D341Med (cell line): ENCODE data around the gene DNAJC1.

Source experiments
- DNase-seq: peaks from one replicate; pipeline ENCODE4 v3.0.0; 2012; ENCODE audit warnings: low spot score

DNAJC1 gene

DNA sequence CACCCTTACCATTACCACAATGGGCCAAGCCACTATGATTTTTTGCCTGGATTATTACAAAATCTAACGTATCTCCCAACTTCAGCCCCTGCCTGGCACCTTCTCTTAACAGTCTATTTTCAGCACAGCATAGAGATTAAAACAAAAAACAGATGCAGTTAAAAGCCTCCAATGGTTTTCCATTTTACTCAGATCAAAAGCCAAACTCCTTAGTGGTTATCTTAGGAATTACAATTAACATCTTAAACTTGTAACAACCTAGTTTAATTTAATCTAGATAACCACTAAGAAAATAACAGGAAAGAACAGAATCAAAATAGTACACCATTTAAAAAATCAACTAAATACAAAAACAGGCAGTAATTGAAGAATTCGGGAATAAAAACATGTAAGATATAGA is 43.5 kb downstream of the DNAJC1 start:
- DNase-seq, result no peak

GRCh38 chr10:21954690-21955089 is 48.8 kb downstream of the DNAJC1 start:
- no peak for DNase-seq

- DNase-seq, result no peak
These were observed 49.4 kb downstream of the DNAJC1 start for GRCh38 chr10:21954132-21954531.

DNA sequence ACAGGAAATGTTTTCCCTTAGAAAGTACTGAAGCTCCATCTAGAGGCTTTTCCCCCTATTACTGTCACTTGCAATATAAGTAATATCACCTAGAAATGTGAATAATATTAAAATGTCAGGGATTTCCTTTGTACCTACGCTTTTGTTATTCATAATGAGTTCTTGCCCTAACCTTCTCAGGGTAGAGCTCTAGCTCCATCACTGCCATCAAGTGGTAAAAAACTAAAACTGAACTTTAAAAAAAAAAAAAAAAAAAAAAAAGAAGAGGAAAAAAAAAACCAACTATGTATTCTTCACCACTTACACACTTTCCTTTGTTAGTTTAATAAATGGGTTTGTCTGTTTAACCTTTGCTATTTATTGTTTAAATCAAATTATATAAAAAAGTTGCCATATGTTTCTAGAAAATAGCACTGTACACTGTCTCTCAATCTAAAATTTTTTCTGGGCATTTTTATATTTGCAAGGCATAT is 49.9 kb downstream of the DNAJC1 start:
- DNase-seq, result peak; percentile 43

DNA sequence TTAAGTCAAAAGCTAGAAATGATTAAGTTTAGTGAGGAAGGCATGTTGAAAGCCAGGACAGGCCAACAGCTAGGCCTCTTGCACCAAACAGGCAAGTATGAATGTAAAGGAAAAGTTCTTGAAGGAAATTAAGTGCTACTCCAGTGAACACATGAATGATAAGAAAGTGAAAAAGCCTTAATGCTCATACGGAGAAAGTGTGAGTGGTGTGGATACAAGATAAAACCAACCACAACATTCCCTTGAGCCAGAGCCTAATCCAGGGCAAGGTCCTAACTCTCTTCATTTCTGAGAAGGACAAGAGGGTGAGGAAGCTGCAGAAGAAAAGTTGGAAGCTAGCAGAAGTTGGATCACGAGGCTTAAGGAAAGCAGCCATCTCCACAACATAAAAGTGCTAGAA is 53.0 kb downstream of the DNAJC1 start:
- no peak for DNase-seq

- no peak for DNase-seq
These were observed 56.6 kb downstream of the DNAJC1 start for GRCh38 chr10:21946946-21947345.

DNA sequence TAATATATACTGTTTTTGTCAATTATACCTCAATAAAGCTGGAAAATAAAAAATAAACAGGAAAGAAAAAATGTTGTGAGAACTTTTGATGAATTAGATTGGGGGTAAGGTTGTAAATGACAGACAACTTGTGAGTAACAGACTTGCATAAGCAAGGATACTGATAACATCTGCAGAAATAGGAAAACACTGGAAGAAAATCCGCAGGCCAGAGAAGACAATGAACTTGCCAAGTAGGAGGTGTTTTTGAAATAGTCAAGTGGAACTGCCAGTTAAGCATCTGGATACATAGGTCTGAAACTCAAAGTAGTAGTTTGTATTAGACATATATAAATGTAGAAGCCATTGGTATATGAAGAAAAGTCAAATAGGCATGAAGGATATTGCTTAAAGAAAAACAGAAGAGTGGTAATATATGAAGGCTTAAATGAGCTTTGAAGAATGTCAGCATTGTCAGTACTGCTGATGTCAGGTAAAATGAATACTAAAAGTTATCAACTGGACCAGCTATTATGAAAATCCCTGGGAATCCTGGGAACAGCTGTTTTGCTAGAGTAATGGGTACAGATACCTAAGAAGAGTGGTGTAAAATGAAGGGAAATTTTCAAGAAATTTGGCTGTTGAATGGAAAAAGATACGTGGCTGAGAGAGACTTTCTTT is 58.7 kb downstream of the DNAJC1 start:
- no peak for DNase-seq

DNA sequence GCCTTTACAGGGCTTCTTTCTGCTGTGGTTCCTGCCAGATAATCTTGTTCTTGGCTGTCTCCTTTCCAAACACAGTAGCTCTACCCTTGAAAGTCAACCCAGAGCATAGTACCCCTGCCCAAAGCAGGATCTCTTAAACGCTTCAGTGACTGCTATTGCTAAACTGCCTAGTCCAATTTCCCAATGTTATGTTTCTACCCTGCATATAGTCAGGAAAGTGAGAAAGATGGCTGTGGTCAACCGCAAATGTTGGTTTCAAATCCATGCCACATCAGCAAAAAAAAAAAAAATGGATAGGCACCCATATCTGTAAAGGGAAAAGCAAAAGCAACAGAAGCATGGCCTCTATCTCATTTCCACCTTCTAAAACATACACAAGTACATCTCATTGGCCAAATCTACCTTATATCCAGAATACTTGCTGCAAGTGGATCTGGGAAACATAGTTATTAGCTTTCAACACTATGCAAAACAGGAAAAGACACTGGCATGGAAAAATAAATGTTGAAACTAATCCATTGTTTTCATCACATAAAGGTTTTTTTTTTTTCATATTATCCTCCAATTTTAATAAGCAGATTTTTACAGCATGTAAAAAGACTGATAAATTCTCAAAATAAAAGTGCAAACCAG is 59.8 kb downstream of the DNAJC1 start:
- DNase-seq, result no peak

DNA sequence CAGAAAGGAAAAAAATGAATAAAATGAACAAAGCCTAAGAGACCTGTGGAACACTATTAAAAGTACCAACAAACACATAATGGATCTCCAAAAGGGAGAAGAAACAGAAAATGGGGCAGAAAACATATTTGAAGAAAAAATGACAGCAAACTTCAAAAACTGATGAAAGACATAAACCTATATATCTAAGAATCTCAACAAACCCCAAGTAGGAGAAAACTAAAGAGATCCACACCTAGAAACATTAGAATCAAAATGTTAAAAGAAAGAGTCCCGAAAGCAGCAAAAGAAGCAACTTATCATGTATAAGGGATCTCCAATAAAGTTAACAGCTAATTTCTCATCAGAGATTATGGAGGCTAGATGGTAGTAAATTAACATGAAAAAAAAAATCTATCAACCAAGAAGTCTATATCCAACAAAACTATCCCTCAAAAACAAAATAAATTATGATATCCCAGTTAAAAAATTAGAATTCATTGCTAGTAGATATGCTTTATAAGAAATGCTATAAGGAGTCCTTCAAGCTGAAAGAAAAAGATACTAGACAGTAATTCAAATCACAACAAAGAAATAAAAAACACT is 68.0 kb downstream of the DNAJC1 start:
- no peak for DNase-seq

DNA sequence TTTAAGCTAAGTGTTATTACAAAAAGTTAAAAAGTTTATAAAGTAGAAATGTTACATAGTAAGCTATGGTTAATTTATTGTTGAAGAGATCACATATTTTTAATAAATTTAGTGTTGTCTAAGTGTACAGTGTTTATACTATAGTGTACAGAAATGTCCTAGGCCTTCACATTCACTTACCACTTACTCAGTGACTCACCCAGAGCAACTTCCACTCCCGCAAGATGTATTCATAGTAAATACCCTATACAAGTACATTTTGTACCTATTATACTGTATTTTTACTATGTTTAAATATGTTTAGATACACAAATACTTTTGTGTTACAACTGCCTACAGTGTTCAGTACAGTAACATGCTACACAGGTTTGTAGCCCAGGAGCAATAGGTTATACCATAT is 69.2 kb downstream of the DNAJC1 start:
- DNase-seq, result no peak

DNA sequence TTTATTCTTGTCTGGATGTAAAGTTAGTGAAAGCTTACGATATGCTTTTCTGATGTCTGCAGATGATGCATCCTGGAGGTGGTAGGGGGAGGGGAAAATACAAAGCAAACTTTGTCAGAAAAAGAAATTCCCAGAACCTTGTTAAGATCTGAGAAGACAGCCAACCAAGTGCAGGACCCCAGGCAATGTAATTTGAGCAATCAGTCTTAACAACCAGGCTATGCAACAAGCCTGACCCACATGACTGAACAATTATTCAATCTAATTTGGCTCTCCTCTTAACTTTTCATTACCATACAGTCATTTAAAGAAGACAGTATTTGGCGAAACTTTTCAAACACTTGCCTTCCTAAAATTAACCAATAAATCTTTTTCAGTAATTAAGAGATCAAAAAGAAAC is 74.5 kb downstream of the DNAJC1 start:
- no peak for DNase-seq

DNA sequence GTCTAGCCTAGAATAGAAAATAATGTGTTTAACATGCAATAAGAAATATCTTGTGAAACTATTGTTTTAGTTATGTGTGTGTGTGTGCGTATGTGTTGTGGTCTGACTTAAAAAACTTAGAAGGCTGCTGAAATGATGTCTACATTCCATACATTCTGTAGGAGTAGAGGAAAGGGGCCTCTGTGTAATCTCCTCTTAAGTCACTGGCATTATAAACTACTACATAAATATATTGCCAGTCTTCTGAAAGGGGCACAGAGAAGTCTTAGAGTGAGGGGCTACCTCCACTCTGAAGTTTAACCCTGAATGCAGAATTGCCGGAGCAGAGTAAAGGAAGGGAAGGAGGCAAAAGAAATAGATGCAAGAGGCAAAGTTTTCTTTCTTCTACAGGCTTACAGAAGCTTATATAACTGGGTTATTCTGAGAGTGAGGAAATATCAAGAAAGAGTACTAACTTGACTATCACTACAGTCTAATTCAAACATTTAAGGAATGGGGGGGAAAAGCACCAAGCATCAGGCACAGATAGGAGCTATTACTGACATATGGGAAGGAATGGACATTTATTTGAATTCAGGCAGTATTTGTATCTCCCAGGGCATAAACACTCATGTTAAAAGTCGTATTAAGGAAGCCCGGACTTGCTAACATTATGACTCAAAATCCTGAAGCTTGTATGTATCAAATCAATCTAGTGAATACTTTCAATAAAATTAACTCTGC is 75.7 kb downstream of the DNAJC1 start:
- no peak for DNase-seq

- DNase-seq, result no peak
These were observed 76.6 kb downstream of the DNAJC1 start for GRCh38 chr10:21926949-21927348.

GRCh38 chr10:21926358-21926925 is 77.1 kb downstream of the DNAJC1 start:
- DNase-seq, result no peak

DNA sequence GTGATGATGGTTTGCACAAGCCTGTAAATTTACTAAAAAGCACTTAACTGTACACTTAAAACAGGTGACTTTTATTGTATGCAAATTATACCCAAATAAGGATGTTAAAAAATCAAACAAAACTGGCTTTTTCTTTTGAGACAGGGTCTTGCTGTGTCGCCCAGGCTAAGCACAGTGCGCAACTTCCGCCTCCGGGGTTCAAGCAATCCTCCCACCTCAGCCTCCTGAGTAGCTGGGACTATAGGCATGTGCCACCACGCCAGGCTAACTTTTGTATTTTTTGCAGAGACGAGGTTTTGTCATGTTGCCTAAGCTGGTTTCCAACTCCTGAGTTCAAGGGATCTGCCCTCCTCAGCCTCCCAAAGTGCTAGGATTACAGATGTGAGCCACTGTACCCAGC is 77.7 kb downstream of the DNAJC1 start:
- no peak for DNase-seq

- no peak for DNase-seq
These were observed 79.0 kb downstream of the DNAJC1 start for GRCh38 chr10:21924511-21924910.

- DNase-seq, result no peak
These were observed 82.9 kb downstream of the DNAJC1 start for GRCh38 chr10:21920633-21921032.

GRCh38 chr10:21919906-21920305 is 83.6 kb downstream of the DNAJC1 start:
- no peak for DNase-seq

DNA sequence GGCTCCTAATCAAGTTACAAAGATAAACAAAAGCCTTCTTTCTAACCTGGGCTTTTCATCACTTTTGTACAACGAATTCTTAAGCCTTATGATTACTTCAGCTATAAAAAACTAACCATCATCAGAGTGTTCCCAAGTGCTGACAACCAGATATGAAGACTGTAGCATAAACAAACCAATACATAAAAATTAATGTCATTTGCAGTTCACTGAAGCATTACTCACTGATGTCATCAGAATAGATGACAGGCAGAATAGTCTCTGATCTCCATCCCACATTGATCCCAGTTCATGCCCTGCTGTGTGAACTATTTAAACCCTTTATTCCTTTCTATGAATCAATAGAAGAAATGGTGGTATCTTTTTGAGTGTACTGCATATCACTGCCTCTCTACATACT is 84.4 kb downstream of the DNAJC1 start:
- no peak for DNase-seq

GRCh38 chr10:21912625-21913024 is 90.9 kb downstream of the DNAJC1 start:
- DNase-seq, result no peak

DNA sequence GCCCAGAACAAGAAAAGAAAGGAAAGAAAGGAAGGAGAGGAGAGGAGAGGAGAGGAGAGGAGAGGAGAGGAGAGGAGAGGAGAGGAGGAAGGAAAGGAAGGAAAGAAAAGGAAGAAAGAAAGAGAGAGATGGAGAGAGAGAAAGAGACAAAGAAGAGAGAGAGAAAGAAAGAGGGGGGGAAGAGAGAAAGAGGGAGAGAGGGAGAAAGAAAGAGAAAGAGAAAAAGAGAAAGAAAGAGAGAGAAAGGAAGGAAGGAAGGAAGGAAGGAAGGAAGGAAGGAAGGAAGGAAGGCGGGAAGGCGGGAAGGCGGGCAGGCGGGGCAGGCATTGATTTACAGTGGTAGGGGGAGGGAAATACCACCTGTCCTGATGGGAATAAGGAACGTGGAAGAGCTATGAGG is 92.7 kb downstream of the DNAJC1 start:
- DNase-seq, result no peak

DNA sequence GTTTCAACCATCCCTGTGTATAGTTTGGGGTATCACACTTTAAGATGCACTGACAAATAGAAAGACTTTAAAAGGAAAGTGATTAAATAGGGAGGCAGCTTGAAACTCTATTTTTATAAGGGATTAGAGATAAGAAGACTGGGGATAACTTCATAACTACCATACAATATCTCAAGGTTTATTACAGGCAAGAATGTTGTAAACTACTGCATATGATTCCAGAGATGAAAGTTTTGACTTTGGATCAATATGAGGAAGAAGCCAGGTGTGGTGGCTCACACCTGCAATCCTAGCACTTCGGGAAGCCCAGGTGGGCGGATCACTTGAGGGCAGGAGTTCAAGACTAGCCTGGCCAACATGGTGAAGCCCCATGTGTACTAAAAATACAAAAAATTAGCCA is 96.1 kb downstream of the DNAJC1 start:
- DNase-seq, result no peak

DNA sequence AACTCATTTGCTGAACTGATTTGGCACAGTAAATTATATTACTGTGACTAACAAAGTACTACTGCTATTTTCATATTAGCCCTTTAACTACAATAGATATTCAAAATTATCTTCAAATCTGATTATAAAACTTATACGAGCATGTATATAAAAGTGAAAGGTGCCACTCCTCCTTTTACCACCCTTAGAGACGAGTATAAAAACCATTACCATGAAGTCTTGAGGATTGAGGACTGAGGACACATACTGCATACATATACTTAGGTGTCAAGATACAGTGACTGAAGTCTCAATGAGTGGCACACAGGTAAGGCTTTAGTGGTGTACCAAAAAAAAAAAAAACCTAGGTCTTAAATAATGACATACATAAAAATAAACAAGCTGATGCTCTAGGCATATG is 98.6 kb downstream of the DNAJC1 start:
- DNase-seq, result no peak
